Activated CD8-positive, alpha-beta memory T cell treated with anti-CD3 and anti-CD28 coated beads, Interleukin-2, amount 50 U/mL, for 24 hours (primary cell): Measurements from ENCODE around the gene TM9SF1.
"Not testable (repeated sequence)": the region's sequence is repeated elsewhere in the genome, so short reads cannot be mapped to it uniquely, and the experiment has no call there.

Experiments used
- DNase-seq: peaks from one replicate; pipeline ENCODE4 v3.0.0-alpha.2; 2020; ENCODE audit errors: extremely low read depth

Gene TM9SF1

GRCh38 chr14:24224618-24225071 lies 29.4 kb upstream of the TM9SF1 start:
- DNase-seq = no peak

GRCh38 chr14:24222987-24223386 lies 27.7 kb upstream of the TM9SF1 start:
- DNase-seq = not testable (repeated sequence)

- DNase-seq = no peak
These were observed 24.3 kb upstream of the TM9SF1 start for GRCh38 chr14:24219521-24219920.

- DNase-seq = no peak
These were observed 23.8 kb upstream of the TM9SF1 start for GRCh38 chr14:24219080-24219479.

GRCh38 chr14:24216876-24217275 lies 21.6 kb upstream of the TM9SF1 start:
- DNase-seq = not testable (repeated sequence)

GRCh38 chr14:24216345-24216699 lies 21.1 kb upstream of the TM9SF1 start:
- DNase-seq = no peak

GRCh38 chr14:24215495-24216344 lies 20.5 kb upstream of the TM9SF1 start, which contains the start of gene MDP1:
Gene MDP1, minus strand, starts transcription at chr14:24216066. Its CDS starts 111 bp downstream, at chr14:24215955.
- peak; percentile 71 for DNase-seq

GRCh38 chr14:24213866-24214662 lies 18.8 kb upstream of the TM9SF1 start:
- DNase-seq = no peak

GRCh38 chr14:24212924-24213865 lies 18.0 kb upstream of the TM9SF1 start, which contains the start of gene CHMP4A:
Gene CHMP4A, minus strand, starts transcription at chr14:24213488. Its CDS starts 49 bp downstream, at chr14:24213439.
- peak; percentile 93 for DNase-seq

- no peak for DNase-seq
These were observed 16.1 kb upstream of the TM9SF1 start for GRCh38 chr14:24211311-24211710.

GRCh38 chr14:24207625-24208024 lies 12.4 kb upstream of the TM9SF1 start:
- DNase-seq = no peak

GRCh38 chr14:24207104-24207551 lies 11.9 kb upstream of the TM9SF1 start:
- no peak for DNase-seq

GRCh38 chr14:24206260-24207103 lies 11.2 kb upstream of the TM9SF1 start:
- DNase-seq = no peak

GRCh38 chr14:24204163-24205146 lies 9.2 kb upstream of the TM9SF1 start:
- no peak for DNase-seq

GRCh38 chr14:24203249-24203886 lies 8.1 kb upstream of the TM9SF1 start:
- not testable (repeated sequence) for DNase-seq

- not testable (repeated sequence) for DNase-seq
These were observed 7.3 kb upstream of the TM9SF1 start for GRCh38 chr14:24202538-24202937.

- DNase-seq = no peak
These were observed 3.7 kb upstream of the TM9SF1 start for GRCh38 chr14:24198814-24199524.

GRCh38 chr14:24197056-24197450 lies 1.8 kb upstream of the TM9SF1 start:
- no peak for DNase-seq
